Skeletal muscle tissue (tissue), 4 donors: Measurements from ENCODE around the gene FKBP1A. TPM values are rescaled to one million over a fixed set of nuclear protein-coding genes. Genes with fewer than 3 reads are reported as not detected.
A peak's percentile ranks its signal among the peaks of the same experiment; 100 is the strongest.
"Not testable (repeated sequence)": the region's sequence is repeated elsewhere in the genome, so short reads cannot be mapped to it uniquely, and the experiment has no call there.

ENCODE experiments used
- H3K27ac ChIP-seq: one replicate; pipeline ENCODE4 v1.7.0; 2013; ENCODE audit warnings: mild to moderate bottlenecking, low read depth, low read length, inconsistent platforms
- H3K27me3 ChIP-seq, 3 donors: one replicate each; pipeline ENCODE4 v1.7.0; 2013; ENCODE audit warnings: low read length in 3 of 3; ENCODE audit not compliant: control insufficient read depth in 3 of 3, insufficient read depth in 3 of 3
- H3K36me3 ChIP-seq, 3 donors: one replicate each; pipeline ENCODE4 v1.7.0; 2013; ENCODE audit warnings: low read length in 3 of 3; ENCODE audit not compliant: control insufficient read depth in 3 of 3, insufficient read depth in 3 of 3
- H3K4me1 ChIP-seq, 3 donors: one replicate each; pipeline ENCODE4 v1.7.0; 2013; ENCODE audit warnings: low read length in 3 of 3, mild to moderate bottlenecking in 3 of 3; ENCODE audit not compliant: control insufficient read depth in 3 of 3, insufficient read depth in 3 of 3
- H3K4me3 ChIP-seq, 3 donors: one replicate each; pipeline ENCODE4 v1.7.0; 2013; ENCODE audit warnings: low read length in 3 of 3
- H3K9ac ChIP-seq, 3 donors: one replicate each; pipeline ENCODE4 v1.7.0; 2013; ENCODE audit warnings: low read length in 3 of 3, mild to moderate bottlenecking in 3 of 3, moderate library complexity in 2 of 3, low read depth in 1 of 3
- H3K9me3 ChIP-seq, 3 donors: one replicate each; pipeline ENCODE4 v1.7.0; 2013; ENCODE audit warnings: low read length in 3 of 3; ENCODE audit not compliant: control insufficient read depth in 3 of 3
- total RNA-seq: library from RNA; depleted of rRNA; stranded (reverse); fragments of >200 nt; gene quantifications from one replicate; pipeline ENCODE4 v1.2.3, GENCODE V29; 2014
- donor health status: Osteomylitis.

The FKBP1A gene
- total RNA-seq, 1 donor from 2014 or later: 56.4 TPM

DNA sequence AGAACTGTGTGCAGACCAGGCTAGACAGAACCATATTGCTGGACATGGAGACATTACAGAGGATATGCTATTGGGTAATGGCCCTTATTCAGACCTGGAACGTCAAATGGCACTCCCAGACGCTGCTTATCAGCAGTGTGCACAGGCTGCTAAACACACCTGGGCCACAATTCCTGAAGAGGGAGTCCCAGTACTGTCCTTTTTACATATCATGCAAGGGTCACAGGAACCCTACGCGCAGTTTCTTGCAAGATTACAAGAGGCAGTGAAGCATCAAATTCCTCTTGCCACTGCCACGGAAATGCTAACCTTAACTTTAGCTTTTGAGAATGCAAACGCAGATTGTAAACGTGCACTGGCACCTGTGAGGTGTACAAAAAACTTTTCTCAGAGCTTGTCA, 5.3 kb upstream of the FKBP1A start:
- not testable (repeated sequence) for H3K36me3 ChIP-seq, H3K9ac ChIP-seq, H3K9me3 ChIP-seq, H3K27ac ChIP-seq, H3K4me3 ChIP-seq
- H3K4me1 ChIP-seq: peaks cover 5 to 11% (median 8%) of the 10 kb centered on the region in 3 donors
- H3K27me3 ChIP-seq: peaks cover 6 to 15% (median 9%) of the 10 kb centered on the region in 3 donors

DNA sequence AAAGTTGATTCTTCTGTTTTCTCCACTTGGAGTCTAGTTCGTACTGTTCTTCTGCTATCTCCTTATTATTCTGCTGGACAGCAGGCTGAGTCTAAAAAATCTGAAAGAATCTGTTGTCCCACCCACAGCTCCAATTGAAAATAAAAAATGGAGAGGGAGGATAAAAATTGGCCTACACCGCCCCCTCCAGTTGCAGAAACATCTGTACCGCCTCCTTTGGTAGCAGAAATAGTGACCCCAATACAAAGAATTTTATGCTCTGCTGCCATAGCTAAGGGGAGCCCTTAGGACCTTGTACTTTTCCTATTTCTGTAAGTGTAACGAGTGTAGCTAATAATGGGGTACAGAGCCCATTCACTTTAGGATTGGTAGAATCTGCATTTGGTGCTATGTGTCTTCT, 4.9 kb upstream of the FKBP1A start:
- peaks cover 6 to 15% (median 9%) of the 10 kb centered on the region in 3 donors for H3K27me3 ChIP-seq
- H3K9me3 ChIP-seq: no peaks in the 10 kb centered on the region
- H3K27ac ChIP-seq: no peak overlapping the region
- no peak overlapping the region for H3K4me3 ChIP-seq
- H3K9ac ChIP-seq: no peak overlapping the region
- no peaks in the 10 kb centered on the region for H3K36me3 ChIP-seq
- peaks cover 6 to 12% (median 9%) of the 10 kb centered on the region in 3 donors for H3K4me1 ChIP-seq

DNA sequence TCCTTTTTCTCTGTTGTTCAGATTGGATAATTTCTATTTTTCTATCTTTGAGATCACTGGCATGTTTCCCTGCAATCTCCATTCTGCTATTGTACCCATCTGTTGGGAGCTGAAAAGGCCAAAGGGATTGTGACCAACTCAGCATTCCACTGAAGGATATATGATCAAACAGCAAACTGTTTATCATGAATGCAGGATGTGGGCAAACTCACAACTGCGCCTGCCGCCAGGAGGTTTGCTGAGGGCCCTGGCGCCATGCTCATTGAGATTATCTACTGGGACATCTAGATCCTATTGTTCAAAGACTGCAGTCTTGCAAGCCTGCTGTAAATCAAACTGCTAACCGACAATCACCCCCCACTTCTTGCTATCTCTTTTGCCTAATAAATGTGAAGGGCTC, 3.8 kb upstream of the FKBP1A start:
- H3K27me3 ChIP-seq: peaks cover 6 to 15% (median 9%) of the 10 kb centered on the region in 3 donors
- no peak overlapping the region for H3K27ac ChIP-seq
- H3K9ac ChIP-seq: no peak overlapping the region
- H3K4me3 ChIP-seq: no peak overlapping the region
- H3K9me3 ChIP-seq: no peaks in the 10 kb centered on the region
- H3K36me3 ChIP-seq: no peaks in the 10 kb centered on the region
- H3K4me1 ChIP-seq: peaks cover 13 to 20% (median 15%) of the 10 kb centered on the region in 3 donors

DNA sequence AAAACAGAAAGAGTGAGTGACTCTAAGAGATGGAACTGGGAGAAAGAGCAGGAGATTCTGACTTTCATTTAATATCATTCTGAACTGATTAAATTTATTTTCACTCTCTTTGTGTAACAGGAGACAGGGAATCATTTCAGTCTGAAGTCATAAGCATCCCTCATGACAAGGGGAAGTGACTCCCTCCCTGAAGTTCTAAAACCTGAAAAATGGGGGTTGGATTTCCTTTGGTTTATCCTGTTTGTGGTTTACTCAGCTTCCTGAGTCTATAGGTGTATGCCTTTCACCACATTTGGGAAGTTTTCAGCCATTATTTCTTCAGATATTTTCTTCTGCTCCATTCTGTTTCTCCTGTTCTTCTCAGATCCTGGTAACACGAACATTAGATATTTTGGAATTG, 3.4 kb upstream of the FKBP1A start:
- H3K27ac ChIP-seq: no peak overlapping the region
- H3K36me3 ChIP-seq: no peaks in the 10 kb centered on the region
- H3K9me3 ChIP-seq: no peaks in the 10 kb centered on the region
- peaks cover 18 to 25% (median 19%) of the 10 kb centered on the region in 3 donors for H3K4me1 ChIP-seq
- no peak overlapping the region for H3K9ac ChIP-seq
- no peak overlapping the region for H3K4me3 ChIP-seq
- peaks cover 6 to 15% (median 9%) of the 10 kb centered on the region in 3 donors for H3K27me3 ChIP-seq

DNA sequence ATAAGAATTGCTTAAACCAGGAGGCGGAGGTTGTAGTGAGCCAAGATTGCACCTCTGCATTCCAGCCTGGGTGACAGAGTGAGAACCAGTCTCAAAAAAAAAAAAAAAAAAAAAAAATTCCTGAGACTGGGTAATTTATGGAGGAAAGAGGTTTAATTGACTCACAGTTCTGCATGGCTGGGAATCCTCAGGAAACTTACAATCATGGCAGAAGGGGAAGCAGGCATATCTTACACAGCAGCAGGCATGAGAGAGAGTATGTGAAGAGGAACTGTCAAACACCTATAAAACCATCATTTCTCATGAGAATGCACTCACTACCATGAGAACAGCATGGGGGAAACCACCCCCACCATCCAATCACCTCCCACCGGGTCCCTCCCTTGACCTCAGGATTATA, 1.8 kb upstream of the FKBP1A start:
- H3K9me3 ChIP-seq: no peaks in the 10 kb centered on the region
- H3K9ac ChIP-seq: no peak overlapping the region
- H3K4me1 ChIP-seq: peaks cover 31 to 38% (median 34%) of the 10 kb centered on the region in 3 donors
- H3K4me3 ChIP-seq: no peak overlapping the region
- peaks cover 6 to 15% (median 9%) of the 10 kb centered on the region in 3 donors for H3K27me3 ChIP-seq
- H3K27ac ChIP-seq: no peak overlapping the region
- H3K36me3 ChIP-seq: no peaks in the 10 kb centered on the region

DNA sequence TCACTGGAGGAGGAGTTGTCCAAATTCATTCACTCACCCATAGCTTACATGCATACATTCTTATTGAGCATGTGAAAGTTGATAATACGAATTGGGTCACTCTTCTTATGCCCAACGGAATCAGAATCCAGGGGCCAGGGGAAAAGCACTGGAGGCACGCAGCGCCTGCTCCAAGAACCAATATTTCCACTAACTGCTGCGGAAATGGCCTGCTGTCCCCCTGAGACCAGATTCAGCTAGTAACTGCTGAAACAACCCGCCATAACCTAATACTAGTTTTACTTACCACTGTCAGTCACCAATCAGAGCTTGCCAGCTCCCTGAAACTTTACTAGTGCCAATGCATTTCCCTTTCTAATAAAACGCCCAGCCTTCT, 641 bp upstream of the FKBP1A start:
- Histone ChIP-seq H3K36me3 (peaks cover 0 to 2% (median 0%) of the 10 kb centered on the region in 3 donors), H3K4me3 (peak overlapping the region; percentile 90 to 97 (median 92)), H3K4me1 (peaks cover 42 to 50% (median 44%) of the 10 kb centered on the region in 3 donors), H3K27me3 (peaks cover 5 to 12% (median 6%) of the 10 kb centered on the region in 3 donors), H3K9ac (peak overlapping the region; percentile 44 to 86 (median 85)), H3K27ac (peak overlapping the region; percentile 65), H3K9me3 (no peaks in the 10 kb centered on the region)

DNA sequence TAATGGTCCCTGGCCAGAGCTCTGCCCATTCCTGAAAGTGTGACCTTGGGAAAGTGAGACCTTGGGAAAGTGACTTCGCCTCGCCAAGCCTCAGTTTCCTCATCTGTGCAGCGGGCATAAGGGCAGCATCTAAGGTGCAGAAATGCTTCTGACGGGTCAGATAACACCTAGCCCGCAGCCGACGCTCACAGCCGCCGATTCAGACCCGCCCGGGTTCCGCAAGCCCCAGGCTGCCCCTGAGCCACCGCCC, 486 bp downstream of the FKBP1A start:
- H3K4me1 ChIP-seq: peaks cover 49 to 53% (median 50%) of the 10 kb centered on the region in 3 donors
- H3K9ac ChIP-seq: peak overlapping the region; percentile 71 to 86 (median 84)
- peaks cover 0 to 2% (median 0%) of the 10 kb centered on the region in 3 donors for H3K36me3 ChIP-seq
- H3K27ac ChIP-seq: peak overlapping the region; percentile 65
- H3K27me3 ChIP-seq: peaks cover 0 to 12% (median 5%) of the 10 kb centered on the region in 3 donors
- H3K4me3 ChIP-seq: peak overlapping the region; percentile 81 to 97 (median 90)
- H3K9me3 ChIP-seq: no peaks in the 10 kb centered on the region

DNA sequence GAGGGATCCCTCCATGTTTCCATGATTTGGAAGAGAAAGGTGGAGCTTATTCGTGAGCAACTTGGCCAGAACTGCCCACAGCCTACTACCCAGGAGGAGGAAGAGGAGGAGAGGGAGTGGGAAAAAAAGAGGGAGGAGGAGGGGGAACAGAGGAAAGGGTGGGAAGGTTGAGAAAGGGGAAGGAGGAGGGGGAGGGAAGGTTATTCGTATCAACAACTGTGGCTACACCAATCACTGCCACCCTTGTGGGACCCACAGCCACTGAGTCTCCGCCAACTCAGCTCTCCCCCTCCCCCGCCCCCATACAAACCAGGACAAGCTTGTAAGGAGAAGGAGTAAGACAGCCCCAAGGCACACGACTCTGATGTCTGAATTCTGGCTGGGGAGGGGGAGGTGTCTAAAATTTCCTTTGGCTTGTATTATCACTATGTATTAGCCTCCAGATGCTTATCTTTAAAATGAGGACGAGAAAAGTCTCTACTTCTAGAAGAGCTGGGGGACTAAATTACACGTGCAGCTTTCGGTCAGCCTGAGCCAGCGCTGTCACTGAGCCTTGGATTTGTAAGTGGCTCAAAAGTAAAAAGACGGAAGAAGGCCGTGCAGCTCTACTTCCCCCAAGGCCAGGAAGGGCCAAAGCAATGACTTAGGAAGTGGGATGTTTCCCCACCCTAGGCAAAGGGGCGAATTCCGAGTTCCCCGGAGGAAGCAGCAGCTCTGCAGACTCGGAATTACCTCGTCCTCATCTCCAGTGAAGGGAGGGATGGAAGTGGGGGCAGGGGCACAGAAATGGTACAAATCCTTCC, 1.0 kb downstream of the FKBP1A start:
- peak overlapping the region; percentile 65 for H3K27ac ChIP-seq
- peaks cover 0 to 2% (median 0%) of the 10 kb centered on the region in 3 donors for H3K36me3 ChIP-seq
- peak overlapping the region; percentile 71 to 86 (median 84) for H3K9ac ChIP-seq
- H3K27me3 ChIP-seq: peaks cover 0 to 12% (median 5%) of the 10 kb centered on the region in 3 donors
- peaks cover 49 to 53% (median 50%) of the 10 kb centered on the region in 3 donors for H3K4me1 ChIP-seq
- H3K9me3 ChIP-seq: no peaks in the 10 kb centered on the region
- peak overlapping the region; percentile 81 to 97 (median 90) for H3K4me3 ChIP-seq

DNA sequence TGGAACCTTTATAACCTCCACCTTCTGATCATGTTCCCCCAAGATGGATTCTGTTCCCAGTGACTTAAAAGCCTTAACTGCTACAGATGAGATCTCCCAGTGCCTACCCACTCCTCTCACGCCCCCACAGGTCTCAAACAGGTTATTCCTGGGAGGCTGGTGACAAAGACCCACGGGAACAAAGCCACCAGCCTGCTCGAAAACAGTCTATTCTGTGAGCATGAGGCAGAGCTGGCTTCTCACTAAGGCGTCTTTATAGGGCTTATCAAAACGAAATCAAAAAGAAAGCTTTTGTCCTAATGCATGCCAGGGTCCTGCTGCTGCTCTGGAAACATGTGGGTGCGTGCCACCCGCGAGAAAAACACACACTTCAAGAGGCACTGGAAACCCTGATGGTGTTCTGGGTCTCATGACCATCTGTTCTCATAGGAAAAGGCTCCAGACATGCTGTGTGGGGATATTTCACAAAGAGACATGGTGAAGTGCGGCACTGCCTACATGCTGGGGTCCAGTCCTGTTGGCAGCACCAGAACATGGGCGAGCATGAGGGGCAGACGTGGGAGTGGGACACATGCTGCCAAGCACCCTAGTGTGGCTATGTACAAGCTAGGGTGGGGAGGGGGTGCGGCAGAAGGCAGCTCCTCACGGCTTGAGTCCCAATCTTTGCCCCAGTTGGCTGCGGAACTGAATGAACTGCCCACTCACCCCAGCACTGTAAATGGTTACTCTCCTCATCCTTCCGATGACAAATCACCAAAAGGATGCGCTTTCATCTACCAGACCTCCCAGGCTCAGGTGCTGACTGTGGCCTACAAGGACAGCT, 2.1 kb downstream of the FKBP1A start:
- Histone ChIP-seq H3K9ac (peak overlapping the region; percentile 67 to 86 (median 84)), H3K4me3 (peak overlapping the region; percentile 81 to 97 (median 90)), H3K27me3 (peaks cover 0 to 6% (median 5%) of the 10 kb centered on the region in 3 donors), H3K9me3 (no peaks in the 10 kb centered on the region), H3K36me3 (peaks cover 0 to 7% (median 0%) of the 10 kb centered on the region in 3 donors), H3K27ac (peak overlapping the region; percentile 65), H3K4me1 (peaks cover 53 to 61% (median 56%) of the 10 kb centered on the region in 3 donors)
